Measurements from ENCODE around the gene ARID1A. TPM values are rescaled to one million over a fixed set of nuclear protein-coding genes. Genes with fewer than 3 reads are reported as not detected.
A peak's percentile ranks its signal among the peaks of the same experiment; 100 is the strongest.

ARID1A gene
- total and polyA plus RNA-seq, 11 donors, result 14.1 to 73.9 (median 45.3) TPM

DNA sequence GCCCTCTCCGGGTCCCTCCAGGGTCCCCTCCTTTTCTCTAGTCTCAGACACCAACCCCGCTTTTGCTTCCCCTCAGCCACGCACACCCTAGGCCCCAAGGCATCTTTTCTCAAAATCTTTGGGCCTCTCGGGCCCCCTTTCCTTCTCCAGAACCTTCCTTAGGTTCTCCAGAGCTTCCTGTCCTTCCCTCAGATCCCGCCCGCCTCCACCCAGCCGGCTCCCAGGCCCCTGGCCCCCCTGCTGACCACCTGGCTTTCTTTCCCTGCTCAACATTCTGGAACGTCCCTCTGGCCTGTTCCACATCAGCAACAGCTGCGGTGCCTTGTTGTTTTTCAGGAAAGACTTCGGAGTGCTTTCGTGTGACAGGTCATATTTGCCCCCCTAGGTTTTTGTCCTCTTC, 131.8 kb downstream of the ARID1A start:
- Histone ChIP-seq H3K4me3 (peak overlapping the region; percentile 43 to 98 (median 79)), H3K27me3 (no peaks in the 10 kb centered on the region), H3K36me3 (peaks cover 0 to 22% (median 10%) of the 10 kb centered on the region in 9 donors), H3K27ac (peak overlapping the region in 10 of 12 donors; percentile 25 to 87 (median 76)), H3K9me3 (no peaks in the 10 kb centered on the region), H3K4me1 (peaks cover 8 to 48% (median 29%) of the 10 kb centered on the region in 12 donors)
- ATAC-seq (peak in 1 of 4 donors; percentile 35), DNase-seq (no peak)
- intact Hi-C loops (cut with DNase I), result no loop called here
- WGBS, 4 donors, result 22 to 31% (median 29%) methylated on average over 11 of the region's 11 CpGs
- TF ChIP-seq, protein P1, sequence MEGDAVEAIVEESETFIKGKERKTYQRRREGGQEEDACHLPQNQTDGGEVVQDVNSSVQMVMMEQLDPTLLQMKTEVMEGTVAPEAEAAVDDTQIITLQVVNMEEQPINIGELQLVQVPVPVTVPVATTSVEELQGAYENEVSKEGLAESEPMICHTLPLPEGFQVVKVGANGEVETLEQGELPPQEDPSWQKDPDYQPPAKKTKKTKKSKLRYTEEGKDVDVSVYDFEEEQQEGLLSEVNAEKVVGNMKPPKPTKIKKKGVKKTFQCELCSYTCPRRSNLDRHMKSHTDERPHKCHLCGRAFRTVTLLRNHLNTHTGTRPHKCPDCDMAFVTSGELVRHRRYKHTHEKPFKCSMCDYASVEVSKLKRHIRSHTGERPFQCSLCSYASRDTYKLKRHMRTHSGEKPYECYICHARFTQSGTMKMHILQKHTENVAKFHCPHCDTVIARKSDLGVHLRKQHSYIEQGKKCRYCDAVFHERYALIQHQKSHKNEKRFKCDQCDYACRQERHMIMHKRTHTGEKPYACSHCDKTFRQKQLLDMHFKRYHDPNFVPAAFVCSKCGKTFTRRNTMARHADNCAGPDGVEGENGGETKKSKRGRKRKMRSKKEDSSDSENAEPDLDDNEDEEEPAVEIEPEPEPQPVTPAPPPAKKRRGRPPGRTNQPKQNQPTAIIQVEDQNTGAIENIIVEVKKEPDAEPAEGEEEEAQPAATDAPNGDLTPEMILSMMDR (IDR thresholded peaks at IDR 0.05), result no peak
- no peak for TF ChIP-seq POLR2A (IDR thresholded peaks at IDR 0.05)

DNA sequence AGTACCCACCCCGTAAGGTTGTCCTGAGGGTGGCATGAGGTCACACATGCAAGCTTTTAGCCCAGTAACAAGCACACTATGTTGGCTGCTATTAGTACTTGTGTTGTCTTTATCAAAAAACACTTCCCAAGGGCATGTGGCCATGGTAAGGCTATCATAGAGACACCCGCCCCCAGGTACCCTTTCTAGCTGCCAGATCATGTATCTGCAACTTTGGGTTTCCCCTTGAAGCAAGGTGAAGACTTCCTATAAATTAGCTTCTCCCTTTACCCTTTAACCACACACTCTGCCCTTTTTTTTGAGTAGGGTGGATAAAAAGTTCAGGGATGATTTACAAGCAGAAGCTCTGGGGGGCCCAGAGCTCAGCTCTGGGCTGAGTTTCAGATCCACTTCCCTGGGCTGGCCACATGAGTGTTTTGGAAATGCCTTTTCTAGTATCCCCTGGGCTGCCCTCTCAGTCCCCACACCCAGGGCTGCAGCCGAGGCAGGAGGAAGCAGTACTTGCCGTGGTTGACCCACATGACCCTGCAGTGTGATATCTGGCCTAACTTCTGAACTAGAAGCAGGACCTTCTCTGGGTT, 132.7 kb downstream of the ARID1A start:
- Histone ChIP-seq H3K4me1 (peaks cover 8 to 57% (median 29%) of the 10 kb centered on the region in 12 donors), H3K36me3 (peaks cover 0 to 30% (median 18%) of the 10 kb centered on the region in 9 donors), H3K27ac (peak overlapping the region in 11 of 12 donors; percentile 11 to 83 (median 51)), H3K27me3 (no peaks in the 10 kb centered on the region), H3K4me3 (peak overlapping the region in 4 of 12 donors; percentile 4 to 98 (median 78)), H3K9me3 (no peaks in the 10 kb centered on the region)
- DNase-seq, result peak in 1 of 5 donors; percentile 52
- intact Hi-C loops (cut with DNase I), result no loop called here
- WGBS, 4 donors, result 24 to 34% (median 30%) methylated on average over 4 of the region's 4 CpGs
- ATAC-seq, result peak; percentile 11 to 72 (median 48)
- TF ChIP-seq, protein P1 (IDR thresholded peaks at IDR 0.05), result no peak
- no peak for TF ChIP-seq POLR2A (IDR thresholded peaks at IDR 0.05)

DNA sequence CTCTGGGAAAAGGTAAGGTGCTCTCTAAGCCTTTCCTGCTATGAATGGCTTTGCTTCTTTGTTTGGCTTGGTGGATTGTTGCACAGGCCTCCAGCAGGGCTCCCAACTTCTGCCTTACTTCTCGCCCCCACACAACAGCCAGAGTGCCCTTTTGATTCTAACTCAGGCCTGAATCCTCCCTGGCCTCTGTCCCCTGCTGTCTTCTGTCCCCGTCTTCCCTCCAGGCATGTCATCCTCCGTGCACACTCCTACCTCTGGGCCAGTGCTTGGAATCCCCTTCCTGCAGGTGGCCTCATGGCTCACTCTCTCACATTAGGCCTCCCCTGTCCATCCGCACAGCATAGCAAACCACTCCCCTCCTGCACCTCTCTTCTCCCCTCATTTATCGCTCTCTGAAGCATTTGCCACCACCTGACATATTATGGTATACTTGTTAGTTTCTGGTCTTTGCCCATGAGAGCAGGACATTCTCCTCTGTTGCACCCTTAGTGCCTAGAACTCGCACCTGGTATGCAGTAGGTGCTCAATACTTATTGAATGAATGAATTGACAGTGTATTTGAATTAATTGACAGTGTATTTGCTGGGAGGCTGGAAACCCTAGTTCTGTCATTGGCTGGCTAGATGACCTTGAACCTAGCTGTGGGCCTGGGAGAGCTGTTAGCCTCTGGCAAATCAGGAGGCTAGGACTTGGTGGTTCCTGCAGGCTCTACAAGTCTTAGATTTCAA, 133.5 kb downstream of the ARID1A start:
- no peak for TF ChIP-seq POLR2A (IDR thresholded peaks at IDR 0.05)
- Histone ChIP-seq H3K27ac (peak overlapping the region in 7 of 12 donors; percentile 11 to 83 (median 53)), H3K27me3 (no peaks in the 10 kb centered on the region), H3K4me3 (peak overlapping the region in 3 of 12 donors; percentile 4 to 98 (median 74)), H3K9me3 (no peaks in the 10 kb centered on the region), H3K4me1 (peaks cover 8 to 64% (median 29%) of the 10 kb centered on the region in 12 donors), H3K36me3 (peaks cover 0 to 39% (median 27%) of the 10 kb centered on the region in 9 donors)
- intact Hi-C loops (cut with DNase I), result no loop called here
- DNase-seq (no peak), ATAC-seq (no peak)
- 87 to 92% (median 88%) methylated on average over 6 of the region's 6 CpGs for WGBS, 4 donors

DNA sequence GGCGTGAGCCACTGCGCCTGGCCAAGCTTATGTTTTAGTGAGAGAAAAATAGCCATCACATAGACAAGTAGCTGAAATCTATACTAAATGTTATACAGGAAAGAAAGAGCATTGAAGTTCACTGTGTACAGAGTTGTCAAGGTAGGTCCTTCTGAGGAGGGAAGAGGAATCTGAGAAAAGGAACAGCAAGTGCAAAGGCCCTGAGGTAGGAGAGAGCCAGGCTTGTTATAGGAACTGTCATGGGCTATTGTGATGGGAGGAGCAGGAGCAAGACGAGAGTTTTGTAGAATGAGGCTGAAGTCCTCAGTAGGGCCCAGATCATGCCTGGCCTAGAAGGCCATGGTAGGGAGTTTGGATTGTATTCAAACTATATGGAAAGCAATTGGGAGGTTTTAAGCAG, 135.2 kb downstream of the ARID1A start:
- no peak for ATAC-seq
- intact Hi-C loops (cut with DNase I), result no loop called here

More for the DNA sequence above, 135.2 kb downstream of the ARID1A start:
- 93 to 96% (median 95%) methylated on average over 3 of the region's 3 CpGs for WGBS, 4 donors
- Histone ChIP-seq H3K27me3 (no peaks in the 10 kb centered on the region), H3K27ac (no peak overlapping the region), H3K9me3 (no peaks in the 10 kb centered on the region), H3K36me3 (peaks cover 0 to 56% (median 42%) of the 10 kb centered on the region in 9 donors), H3K4me3 (no peak overlapping the region), H3K4me1 (peaks cover 8 to 60% (median 26%) of the 10 kb centered on the region in 12 donors)
- no peak for TF ChIP-seq POLR2A (IDR thresholded peaks at IDR 0.05)
- TF ChIP-seq, protein P1 (IDR thresholded peaks at IDR 0.05), result no peak
- DNase-seq, result no peak

Other genes with a start within 250 kb of the ARID1A start
- 100 to 1,000 TPM in 7 of 9 donors, 10 to 100 TPM in 2; 66.3 to 256 (median 123) TPM for gene HMGN2, start 223.6 kb upstream of the ARID1A start, total RNA-seq
- gene HMGN2, start 223.6 kb upstream of the ARID1A start, polyA plus RNA-seq, result 100 to 1,000 TPM; 116 to 154 TPM
- gene RPS6KA1, start 166.3 kb upstream of the ARID1A start, total RNA-seq, result 10 to 100 TPM in 2 of 9 donors, 1 to 10 TPM in 7; 1.1 to 24.4 (median 3.8) TPM
- gene RPS6KA1, start 166.3 kb upstream of the ARID1A start, polyA plus RNA-seq, result 1 to 10 TPM; 1.6 to 3.5 TPM
- 1 to 10 TPM; 4.3 to 8.8 (median 5.6) TPM for gene PIGV, start 91.9 kb downstream of the ARID1A start, total RNA-seq
- 1 to 10 TPM; 2.7 to 4.4 TPM for gene PIGV, start 91.9 kb downstream of the ARID1A start, polyA plus RNA-seq
- gene ZDHHC18, start 130.7 kb downstream of the ARID1A start, total RNA-seq, result 10 to 100 TPM in 8 of 9 donors, 1 to 10 TPM in 1; 9.2 to 22.5 (median 12.2) TPM
- 10 to 100 TPM in 1 of 2 donors, 1 to 10 TPM in 1; 8.7 to 18.5 TPM for gene ZDHHC18, start 130.7 kb downstream of the ARID1A start, polyA plus RNA-seq
- gene SFN, start 167.1 kb downstream of the ARID1A start, total RNA-seq, result under 1 TPM in 2 of 9 donors, not detected in 7; 0.26 to 0.37 TPM
- under 1 TPM; 0.11 to 0.42 TPM for gene SFN, start 167.1 kb downstream of the ARID1A start, polyA plus RNA-seq
- gene GPN2, start 194.3 kb downstream of the ARID1A start, total RNA-seq, result 10 to 100 TPM in 8 of 9 donors, 1 to 10 TPM in 1; 7.6 to 27.4 (median 17.1) TPM
- 10 to 100 TPM; 12.0 to 15.7 TPM for gene GPN2, start 194.3 kb downstream of the ARID1A start, polyA plus RNA-seq
- 10 to 100 TPM in 3 of 9 donors, 1 to 10 TPM in 6; 6.0 to 14.9 (median 9.0) TPM for gene GPATCH3, start 204.5 kb downstream of the ARID1A start, total RNA-seq
- 10 to 100 TPM in 1 of 2 donors, 1 to 10 TPM in 1; 7.7 to 11.7 TPM for gene GPATCH3, start 204.5 kb downstream of the ARID1A start, polyA plus RNA-seq
- gene NR0B2, start 218.0 kb downstream of the ARID1A start, total RNA-seq, result 10 to 100 TPM in 2 of 9 donors, 1 to 10 TPM in 7; 2.4 to 19.2 (median 6.6) TPM
- gene NR0B2, start 218.0 kb downstream of the ARID1A start, polyA plus RNA-seq, result 1 to 10 TPM; 2.0 to 6.6 TPM
- gene NUDC, start 225.7 kb downstream of the ARID1A start, total RNA-seq, result 10 to 100 TPM; 53.6 to 78.6 (median 57.4) TPM
- 10 to 100 TPM; 69.7 to 99.6 TPM for gene NUDC, start 225.7 kb downstream of the ARID1A start, polyA plus RNA-seq

All from heart left ventricle (tissue), 16 donors.